ENCODE data around the gene SMOC1.

SMOC1 gene

GRCh38 chr14:69933623-69934275 lies 54.5 kb downstream of the SMOC1 start:
- intact Hi-C loops (cut with DNase I; ENCODE audit: low total_unique reads), result no loop called here
- Histone ChIP-seq H3K27me3 (no peaks in the 10 kb centered on the region), H3K36me3 (no peaks in the 10 kb centered on the region), H3K27ac (no peak overlapping the region), H3K4me1 (peaks cover 0 to 27% (median 9%) of the 10 kb centered on the region in 4 donors), H3K9me3 (no peaks in the 10 kb centered on the region), H3K4me3 (no peak overlapping the region)
- DNase-seq, result no peak
- TF ChIP-seq, protein P1, sequence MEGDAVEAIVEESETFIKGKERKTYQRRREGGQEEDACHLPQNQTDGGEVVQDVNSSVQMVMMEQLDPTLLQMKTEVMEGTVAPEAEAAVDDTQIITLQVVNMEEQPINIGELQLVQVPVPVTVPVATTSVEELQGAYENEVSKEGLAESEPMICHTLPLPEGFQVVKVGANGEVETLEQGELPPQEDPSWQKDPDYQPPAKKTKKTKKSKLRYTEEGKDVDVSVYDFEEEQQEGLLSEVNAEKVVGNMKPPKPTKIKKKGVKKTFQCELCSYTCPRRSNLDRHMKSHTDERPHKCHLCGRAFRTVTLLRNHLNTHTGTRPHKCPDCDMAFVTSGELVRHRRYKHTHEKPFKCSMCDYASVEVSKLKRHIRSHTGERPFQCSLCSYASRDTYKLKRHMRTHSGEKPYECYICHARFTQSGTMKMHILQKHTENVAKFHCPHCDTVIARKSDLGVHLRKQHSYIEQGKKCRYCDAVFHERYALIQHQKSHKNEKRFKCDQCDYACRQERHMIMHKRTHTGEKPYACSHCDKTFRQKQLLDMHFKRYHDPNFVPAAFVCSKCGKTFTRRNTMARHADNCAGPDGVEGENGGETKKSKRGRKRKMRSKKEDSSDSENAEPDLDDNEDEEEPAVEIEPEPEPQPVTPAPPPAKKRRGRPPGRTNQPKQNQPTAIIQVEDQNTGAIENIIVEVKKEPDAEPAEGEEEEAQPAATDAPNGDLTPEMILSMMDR (IDR thresholded peaks at IDR 0.05), result no peak

- Histone ChIP-seq H3K4me3 (no peak overlapping the region), H3K4me1 (no peaks in the 10 kb centered on the region), H3K9me3 (no peaks in the 10 kb centered on the region), H3K27ac (no peak overlapping the region), H3K36me3 (no peaks in the 10 kb centered on the region), H3K27me3 (no peaks in the 10 kb centered on the region)
- no peak for DNase-seq
- intact Hi-C loops (cut with DNase I; ENCODE audit: low total_unique reads), result no loop called here
- TF ChIP-seq, protein P1 (IDR thresholded peaks at IDR 0.05), result no peak
Measured at GRCh38 chr14:69937367-69938081, 58.3 kb downstream of the SMOC1 start.

GRCh38 chr14:69938751-69939150 lies 59.5 kb downstream of the SMOC1 start:
- no peaks in the 10 kb centered on the region for H3K9me3 ChIP-seq
- H3K4me1 ChIP-seq, result no peaks in the 10 kb centered on the region
- TF ChIP-seq, protein P1 (IDR thresholded peaks at IDR 0.05), result no peak
- no peaks in the 10 kb centered on the region for H3K27me3 ChIP-seq
- intact Hi-C loops (cut with DNase I; ENCODE audit: low total_unique reads), result no loop called here
- no peak for DNase-seq
- H3K36me3 ChIP-seq, result no peaks in the 10 kb centered on the region
- no peak overlapping the region for H3K4me3 ChIP-seq
- no peak overlapping the region for H3K27ac ChIP-seq

- no peaks in the 10 kb centered on the region for H3K27me3 ChIP-seq
Measured at GRCh38 chr14:69941768-69942742, 62.8 kb downstream of the SMOC1 start.

More at GRCh38 chr14:69941768-69942742, 62.8 kb downstream of the SMOC1 start:
- peaks cover 0 to 6% (median 0%) of the 10 kb centered on the region in 3 donors for H3K36me3 ChIP-seq
- H3K4me1 ChIP-seq, result no peaks in the 10 kb centered on the region
- no peak overlapping the region for H3K4me3 ChIP-seq
- no peak for DNase-seq
- TF ChIP-seq, protein P1 (IDR thresholded peaks at IDR 0.05), result no peak
- no peak overlapping the region for H3K27ac ChIP-seq
- intact Hi-C loops (cut with DNase I; ENCODE audit: low total_unique reads), result no loop called here
- H3K9me3 ChIP-seq, result peaks cover 0 to 16% (median 14%) of the 10 kb centered on the region in 3 donors
